Calu3 (cell line): ENCODE results near the gene KRTAP3-1. TPM values are rescaled to one million over a fixed set of nuclear protein-coding genes. Genes with fewer than 3 reads are reported as not detected.
A peak's percentile ranks its signal among the peaks of the same experiment; 100 is the strongest.

Experiments used
- BruUV-seq: library from RNA; stranded (reverse); fragments of 400-500 nt; replicated peaks from 2 replicates; lab custom pipeline; 2021; lab: Mats Ljungman, UMichigan
- CTCF ChIA-PET: fragments of 300-600 bp; sonication (Branson Sonifier 250); formaldehyde crosslinking; loops from one replicate; lab custom pipeline; 2022; ENCODE audit warnings: antibody characterized with exemption; lab: Charles Lee
- DNase-seq: peaks from one replicate; pipeline ENCODE4 v3.0.0; 2022
- H3K27ac Mint-ChIP-seq: one replicate; pipeline ENCODE4 v1.8.0; 2022; ENCODE audit warnings: mixed read lengths; ENCODE audit not compliant: unreplicated experiment
- H3K27me3 Mint-ChIP-seq: one replicate; pipeline ENCODE4 v1.8.0; 2022; ENCODE audit warnings: mixed read lengths; ENCODE audit not compliant: unreplicated experiment
- H3K36me3 Mint-ChIP-seq: one replicate; pipeline ENCODE4 v1.8.0; 2022; ENCODE audit warnings: mild to moderate bottlenecking, moderate library complexity, mixed read lengths; ENCODE audit not compliant: insufficient read depth, unreplicated experiment
- H3K4me1 Mint-ChIP-seq: one replicate; pipeline ENCODE4 v1.8.0; 2022; ENCODE audit warnings: mild to moderate bottlenecking, low read depth, mixed read lengths; ENCODE audit not compliant: unreplicated experiment
- H3K4me3 Mint-ChIP-seq: one replicate; pipeline ENCODE4 v1.8.0; 2022; ENCODE audit warnings: mild to moderate bottlenecking, low read depth, moderate library complexity, mixed read lengths; ENCODE audit not compliant: unreplicated experiment
- H3K9me3 Mint-ChIP-seq: one replicate; pipeline ENCODE4 v1.8.0; 2022; ENCODE audit warnings: low read depth, mixed read lengths; ENCODE audit not compliant: unreplicated experiment
- CTCF ChIP-seq: fragments of 200-600 bp; IDR thresholded peaks from one replicate; pipeline ENCODE4 v1.8.0; 2022; ENCODE audit warnings: antibody characterized with exemption; ENCODE audit not compliant: unreplicated experiment
- intact Hi-C: fragments of 100-400 bp; cut with micrococcal nuclease; formaldehyde crosslinking; loops from one replicate; pipeline ENCODE4 v1.10.0; 2022; ENCODE audit not compliant: unreplicated experiment
- total RNA-seq: library from RNA; stranded (reverse); gene quantifications from 2 replicates; pipeline ENCODE4 v1.2.3, GENCODE V29; 2022

KRTAP3-1 gene
- total RNA-seq, 1 experiment from 2014 or later = not detected

DNA sequence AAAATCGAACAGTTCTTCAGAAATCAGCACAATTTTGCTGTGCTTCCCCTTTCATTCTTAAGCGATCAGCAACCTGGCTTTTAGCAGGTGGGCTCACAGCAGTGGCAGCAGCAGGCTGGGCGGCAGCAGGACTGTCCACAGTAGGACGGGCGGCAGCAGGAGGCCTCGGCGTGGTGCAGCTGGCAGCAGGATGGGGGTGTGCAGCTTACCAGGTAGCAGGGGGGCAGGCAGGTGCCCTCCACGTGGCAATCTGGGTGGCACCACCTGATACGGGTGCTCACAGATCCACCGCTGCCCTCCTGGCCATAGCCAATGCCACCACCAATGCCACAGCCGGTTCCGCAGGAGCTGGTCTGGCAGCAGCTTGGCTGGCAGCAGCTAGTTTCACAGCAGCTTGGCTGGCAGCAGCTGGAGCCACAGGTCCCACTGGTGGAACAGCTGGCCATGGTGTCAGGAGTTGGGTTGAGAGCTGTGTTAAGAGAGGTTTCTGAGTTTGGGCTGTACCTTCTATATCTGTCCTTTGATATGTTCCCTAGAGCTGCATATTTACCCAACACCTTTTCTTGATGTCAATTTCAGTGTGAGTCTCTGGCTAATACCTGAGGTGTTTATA lies 20.8 kb upstream of the KRTAP3-1 start, which contains the start of gene KRTAP1-4:
KRTAP1-4 (minus strand) TSS at position 563 of the 613 bp plus-strand sequence; CDS start at position 446, 117 bp downstream.
- no peaks in the 10 kb centered on the region for H3K27me3 Mint-ChIP-seq
- H3K36me3 Mint-ChIP-seq = no peaks in the 10 kb centered on the region
- DNase-seq = no peak
- BruUV-seq = no TSS peak
- no peak for TF ChIP-seq CTCF
- no peaks in the 10 kb centered on the region for H3K9me3 Mint-ChIP-seq
- no peak within 1 kb of the TSS for H3K27ac Mint-ChIP-seq
- H3K4me3 Mint-ChIP-seq = no peak within 1 kb of the TSS
- H3K4me1 Mint-ChIP-seq = peaks cover 36% of the 10 kb centered on the region
- CTCF ChIA-PET = interaction anchor here (0.5 to 1.5 kb wide), 3 partner anchors 15 to 1697 kb away, joined by 3 to 4 read pairs (median 4); no protein-coding TSS in a partner anchor
- intact Hi-C loops = no loop called here

GRCh38 chr17:41026715-41027471 lies 18.0 kb upstream of the KRTAP3-1 start, which contains the start of gene KRTAP1-5:
Gene KRTAP1-5, minus strand, starts transcription at chr17:41027208. Its CDS starts 53 bp downstream, at chr17:41027155.
- CTCF ChIA-PET = interaction anchor here (0.6 to 1.1 kb wide), 3 partner anchors 9 to 18 kb away, joined by 3 read pairs; partner anchors contain the start of gene KRTAP3-1
- BruUV-seq = no TSS peak
- Mint-ChIP-seq H3K9me3 (peaks cover 3% of the 10 kb centered on the region), H3K36me3 (no peaks in the 10 kb centered on the region), H3K4me3 (no peak within 1 kb of the TSS), H3K27me3 (no peaks in the 10 kb centered on the region), H3K4me1 (peaks cover 32% of the 10 kb centered on the region), H3K27ac (no peak within 1 kb of the TSS)
- TF ChIP-seq CTCF = no peak
- no peak for DNase-seq
- intact Hi-C loops = no loop called here

GRCh38 chr17:41024697-41025096 lies 15.8 kb upstream of the KRTAP3-1 start:
- Mint-ChIP-seq H3K27ac (peak overlapping the region; percentile 13), H3K4me3 (no peak overlapping the region), H3K36me3 (no peaks in the 10 kb centered on the region), H3K4me1 (peaks cover 37% of the 10 kb centered on the region), H3K27me3 (no peaks in the 10 kb centered on the region), H3K9me3 (peaks cover 3% of the 10 kb centered on the region)
- no peak for DNase-seq
- CTCF ChIA-PET = interaction anchor here (0.7 to 1.5 kb wide), 3 partner anchors 14 to 96 kb away, joined by 3 read pairs; no protein-coding TSS in a partner anchor
- no peak for TF ChIP-seq CTCF
- BruUV-seq = no TSS peak
- intact Hi-C loops = loop anchor here (5.0 kb wide), 1 partner anchor 67 kb away; no protein-coding TSS in a partner anchor

GRCh38 chr17:41020336-41020735 lies 11.4 kb upstream of the KRTAP3-1 start:
- Mint-ChIP-seq H3K9me3 (peaks cover 3% of the 10 kb centered on the region), H3K4me1 (peaks cover 34% of the 10 kb centered on the region), H3K27me3 (no peaks in the 10 kb centered on the region), H3K4me3 (no peak overlapping the region), H3K36me3 (no peaks in the 10 kb centered on the region), H3K27ac (no peak overlapping the region)
- intact Hi-C loops = loop anchor here (5.0 kb wide), 1 partner anchor 63 kb away; no protein-coding TSS in a partner anchor
- BruUV-seq = no TSS peak
- no peak for DNase-seq
- no peak for TF ChIP-seq CTCF
- CTCF ChIA-PET = interaction anchor here (0.6 to 1.6 kb wide), 12 partner anchors 9 to 1357 kb away, joined by 3 to 8 read pairs (median 4); partner anchors contain the start of genes GSDMB and KRTAP3-1
